Hematopoietic multipotent progenitor cell (in vitro differentiated cells): ENCODE data around the gene OR56B4. TPM values are rescaled to one million over a fixed set of nuclear protein-coding genes. Genes with fewer than 3 reads are reported as not detected.
"Not testable (repeated sequence)": the region's sequence is repeated elsewhere in the genome, so short reads cannot be mapped to it uniquely, and the experiment has no call there.

Source experiments
- DNase-seq, 3 donors: peaks; one replicate each; pipeline ENCODE4 v3.0.0-alpha.2; 2011 to 2015; ENCODE audit warnings: low read depth in 2 of 3, low spot score in 2 of 3
- total RNA-seq: library from RNA; depleted of rRNA; stranded (reverse); fragments of >200 nt; gene quantifications from one replicate; pipeline ENCODE4 v1.2.3, GENCODE V29; 2012

The OR56B4 gene
- total RNA-seq, 1 donor = under 0.01 TPM

DNA sequence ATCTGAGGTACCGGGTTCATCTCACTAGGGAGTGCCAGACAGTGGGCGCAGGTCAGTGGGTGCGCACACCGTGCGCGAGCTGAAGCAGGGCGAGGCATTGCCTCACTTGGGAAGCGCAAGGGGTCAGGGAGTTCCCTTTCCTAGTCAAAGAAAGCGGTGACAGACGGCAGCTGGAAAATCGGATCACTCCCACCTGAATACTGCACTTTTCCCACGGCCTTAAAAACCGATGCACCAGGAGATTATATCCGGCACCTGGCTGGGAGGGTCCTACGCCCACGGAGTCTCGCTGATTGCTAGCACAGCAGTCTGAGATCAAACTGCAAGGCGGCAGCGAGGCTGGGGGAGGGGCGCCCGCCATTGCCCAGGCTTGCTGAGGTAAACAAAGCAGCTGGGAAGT lies 36.3 kb downstream of the OR56B4 start:
- DNase-seq = not testable (repeated sequence)

DNA sequence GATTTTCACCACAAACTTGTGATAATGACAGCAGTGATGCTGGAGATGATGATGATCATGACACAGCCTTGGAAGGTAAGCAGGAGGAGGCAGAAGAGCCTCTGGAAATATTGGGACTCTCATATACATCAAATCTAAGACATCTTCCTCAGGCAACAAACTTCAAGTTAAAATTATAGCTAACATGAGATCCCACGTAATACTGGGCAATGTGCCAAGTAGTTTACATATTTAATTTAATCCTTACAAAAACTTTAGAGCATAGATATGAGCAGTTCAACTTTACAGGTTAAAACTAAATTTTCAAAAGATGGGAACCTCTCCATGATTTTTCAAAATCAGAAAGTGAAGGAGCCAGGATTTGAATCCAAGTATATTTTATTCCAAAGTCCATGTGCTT lies 43.6 kb downstream of the OR56B4 start:
- no peak for DNase-seq

DNA sequence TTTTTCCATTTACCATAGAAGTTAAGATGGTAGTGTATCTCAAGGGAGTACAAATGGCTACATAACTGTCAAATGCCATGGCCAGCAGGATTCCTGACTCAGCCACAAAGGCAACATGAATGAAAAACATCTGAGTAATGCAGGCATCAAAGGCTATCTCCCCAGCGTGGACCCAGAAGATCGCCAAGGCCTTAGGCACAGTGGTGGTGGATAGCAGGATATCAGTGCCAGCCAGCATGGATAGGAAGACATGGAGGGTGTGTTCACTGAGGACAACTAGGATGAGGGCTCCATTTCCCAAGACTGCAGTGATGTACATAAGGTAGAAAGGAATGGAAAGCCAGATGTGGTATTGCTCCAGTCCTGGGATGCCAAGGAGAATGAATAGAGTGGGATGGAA lies 44.6 kb downstream of the OR56B4 start:
- no peak for DNase-seq

DNA sequence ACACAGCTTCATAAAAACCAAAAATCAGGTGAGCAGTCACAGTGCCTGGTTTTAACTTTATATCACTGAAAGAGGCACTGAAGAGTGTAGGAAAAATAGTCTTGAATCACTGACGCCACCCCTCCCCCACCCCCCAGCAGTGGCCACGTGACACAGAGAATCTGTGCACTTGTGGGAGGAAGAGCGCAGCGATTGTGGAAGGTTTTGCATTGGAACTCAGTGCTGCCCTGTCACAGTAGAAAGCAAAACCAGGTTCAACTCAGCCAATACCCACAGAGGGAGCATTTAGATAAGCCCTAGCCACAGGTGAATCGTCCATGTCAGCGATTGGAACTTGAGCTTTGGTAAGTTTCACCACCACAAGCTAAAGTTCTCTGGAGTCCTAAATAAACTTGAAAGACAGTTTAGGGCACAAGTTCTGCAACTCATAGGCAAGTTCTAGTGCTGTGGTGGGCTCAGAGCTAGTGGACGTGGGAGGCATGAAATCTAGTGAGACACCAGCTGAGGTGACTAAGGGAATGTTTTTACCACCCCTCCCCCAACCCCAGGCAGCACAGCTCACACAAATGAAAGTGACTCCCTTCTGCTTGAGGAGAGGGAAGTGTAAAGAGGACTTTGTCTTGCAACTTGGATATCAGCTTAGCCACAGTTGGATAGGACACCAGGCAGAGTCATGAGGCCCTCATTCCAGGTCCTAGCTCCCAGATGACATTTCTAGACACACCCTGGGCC lies 49.3 kb downstream of the OR56B4 start:
- no peak for DNase-seq

Other genes with a start within 250 kb of the OR56B4 start
- not detected for gene OR52E8, start 250.0 kb upstream of the OR56B4 start, total RNA-seq
- not detected for gene OR52E4, start 227.1 kb upstream of the OR56B4 start, total RNA-seq
- not detected for gene OR52E5, start 214.5 kb upstream of the OR56B4 start, total RNA-seq
- not detected for gene OR56A3, start 165.4 kb upstream of the OR56B4 start, total RNA-seq
- not detected for gene OR56A5, start 139.2 kb upstream of the OR56B4 start, total RNA-seq
- not detected for gene OR52L1, start 120.7 kb upstream of the OR56B4 start, total RNA-seq
- gene OR56A4, start 100.7 kb upstream of the OR56B4 start, total RNA-seq = not detected
- gene OR56A1, start 76.9 kb upstream of the OR56B4 start, total RNA-seq = not detected
- 0.27 TPM for gene OR52B2, start 62.6 kb downstream of the OR56B4 start, total RNA-seq
- not detected for gene OR52W1, start 91.5 kb downstream of the OR56B4 start, total RNA-seq
- not detected for gene C11orf42, start 97.9 kb downstream of the OR56B4 start, total RNA-seq
- 46.0 TPM for gene FHIP1B, start 127.0 kb downstream of the OR56B4 start, total RNA-seq
- gene CNGA4, start 131.4 kb downstream of the OR56B4 start, total RNA-seq = 0.27 TPM
- gene CCKBR, start 152.2 kb downstream of the OR56B4 start, total RNA-seq = not detected
- 0.27 TPM for gene CAVIN3, start 212.8 kb downstream of the OR56B4 start, total RNA-seq